Body of pancreas (tissue), 4 donors: ENCODE data around the gene PIKFYVE. TPM values are rescaled to one million over a fixed set of nuclear protein-coding genes. Genes with fewer than 3 reads are reported as not detected.

ENCODE experiments used
- ATAC-seq: fragments of 150-250 bp; one replicate; pipeline ENCODE4 v1.9.1; 2016
- DNase-seq, 4 donors: peaks; one replicate each; pipeline ENCODE4 v3.0.0-alpha.2; 2019
- H3K27ac ChIP-seq, 4 donors: fragments of 200-600 bp; sonication (generic); 1 replicate in 3 of 4; 2 replicates in 1 of 4; pipeline versions ENCODE4 v1.5.1 to v1.6.1; 2016 to 2019; ENCODE audit warnings: mild to moderate bottlenecking in 1 of 4, mixed read lengths in 1 of 4, moderate library complexity in 1 of 4
- H3K27me3 ChIP-seq, 2 donors: fragments of 200-600 bp; sonication (generic); one replicate each; pipeline ENCODE4 v1.6.0; 2016; ENCODE audit warnings: mild to moderate bottlenecking in 1 of 2
- H3K36me3 ChIP-seq, 2 donors: fragments of 200-600 bp; sonication (generic); replicated peaks in 1 of 2; 2 replicates each; pipeline ENCODE4 v1.5.1; 2016; ENCODE audit warnings: low read depth in 2 of 2; ENCODE audit not compliant: insufficient read depth in 1 of 2
- H3K4me1 ChIP-seq: fragments of 200-600 bp; sonication (generic); one replicate; pipeline ENCODE4 v1.6.0; 2016
- H3K4me3 ChIP-seq, 2 donors: fragments of 200-600 bp; sonication (generic); 1 replicate in 1 of 2; 2 replicates in 1 of 2; pipeline ENCODE4 v1.5.1; 2016 to 2019
- H3K9me3 ChIP-seq, 3 donors: fragments of 200-600 bp; sonication (generic); 1 replicate in 2 of 3; 2 replicates in 1 of 3; pipeline ENCODE4 v1.5.1; 2016
- CTCF ChIP-seq, 7 experiments: fragments of 450-650 bp in 4 of 7; fragments of 200-600 bp in 3 of 7; sonication (generic) in 3 of 7; IDR thresholded peaks; one replicate each; pipeline ENCODE4 v1.5.1; 2016 to 2019; ENCODE audit warnings: antibody characterized with exemption in 7 of 7
- POLR2A ChIP-seq, 3 donors: fragments of 450-650 bp; IDR thresholded peaks; one replicate each; pipeline ENCODE4 v1.6.1; 2016; ENCODE audit warnings: antibody characterized with exemption in 3 of 3, mild to moderate bottlenecking in 2 of 3
- WGBS, 2 donors: methylation state at CpG; one replicate each; pipeline ENCODE4 v1.1.5; 2017; 5-methylcytosine and 5-hydroxymethylcytosine counted together
- intact Hi-C: fragments of 100-400 bp; cut with DNase I; formaldehyde crosslinking; loops from one replicate; pipeline ENCODE4 v1.15.1; 2023
- total RNA-seq, 2 donors: library from RNA; depleted of rRNA; stranded (reverse); fragments of >200 nt; gene quantifications; one replicate each; pipeline ENCODE4 v1.1.0, GENCODE V29; 2016

The PIKFYVE gene
- total RNA-seq, 2 donors from 2014 or later: 23.9 to 27.7 TPM

- Histone ChIP-seq H3K4me1 (peaks cover 5% of the 10 kb centered on the region), H3K27ac (no peak overlapping the region), H3K36me3 (peaks cover 0 to 16% of the 10 kb centered on the region in 2 donors), H3K9me3 (no peaks in the 10 kb centered on the region), H3K4me3 (no peak overlapping the region), H3K27me3 (no peaks in the 10 kb centered on the region)
- DNase-seq: no peak
- 94 to 95% methylated on average over 9 of the region's 9 CpGs for WGBS, 2 donors
- TF ChIP-seq POLR2A (IDR thresholded peaks at IDR 0.05) (no peak), CTCF (IDR thresholded peaks at IDR 0.05) (no peak)
- ATAC-seq: no peak
- intact Hi-C loops: no loop called here
These were observed 26.1 kb upstream of the PIKFYVE start for GRCh38 chr2:208239770-208240493.

- peaks cover 0 to 17% of the 10 kb centered on the region in 2 donors for H3K36me3 ChIP-seq
- intact Hi-C loops: no loop called here
- no peak overlapping the region for H3K4me3 ChIP-seq
- ATAC-seq: no peak
- no peaks in the 10 kb centered on the region for H3K27me3 ChIP-seq
- no peaks in the 10 kb centered on the region for H3K9me3 ChIP-seq
- H3K27ac ChIP-seq: no peak overlapping the region
- DNase-seq: no peak
- H3K4me1 ChIP-seq: peaks cover 5% of the 10 kb centered on the region
- no peak for TF ChIP-seq CTCF (IDR thresholded peaks at IDR 0.05)
- no peak for TF ChIP-seq POLR2A (IDR thresholded peaks at IDR 0.05)
- WGBS, 2 donors: 77 to 81% methylated on average over 3 of the region's 3 CpGs
These were observed 25.3 kb upstream of the PIKFYVE start for GRCh38 chr2:208240619-208241209.

DNA sequence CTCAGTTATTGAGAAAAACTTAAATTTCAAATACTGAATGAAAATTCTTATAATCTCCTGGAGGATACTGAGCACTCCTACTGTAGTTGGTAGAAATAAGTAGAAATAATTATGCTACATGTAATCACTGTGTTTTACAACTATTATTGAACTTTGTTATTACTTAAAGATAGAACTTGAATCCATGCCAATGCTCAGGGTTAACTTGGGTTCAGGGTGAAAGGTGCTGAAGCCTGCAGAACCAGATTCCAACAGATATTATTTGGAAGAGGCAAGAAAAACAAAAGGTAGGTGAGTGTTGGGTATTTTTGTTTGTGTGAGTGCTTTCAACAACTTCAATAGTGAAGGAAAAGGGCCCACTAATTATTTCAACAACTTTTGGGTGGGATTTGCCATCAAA, 21.6 kb upstream of the PIKFYVE start:
- no peaks in the 10 kb centered on the region for H3K27me3 ChIP-seq
- peaks cover 5% of the 10 kb centered on the region for H3K4me1 ChIP-seq
- DNase-seq: no peak
- no peak overlapping the region for H3K4me3 ChIP-seq
- no peak overlapping the region for H3K27ac ChIP-seq
- H3K36me3 ChIP-seq: peaks cover 0 to 9% of the 10 kb centered on the region in 2 donors
- ATAC-seq: no peak
- intact Hi-C loops: no loop called here
- TF ChIP-seq CTCF (IDR thresholded peaks at IDR 0.05): no peak
- no peak for TF ChIP-seq POLR2A (IDR thresholded peaks at IDR 0.05)
- no peaks in the 10 kb centered on the region for H3K9me3 ChIP-seq

GRCh38 chr2:208245746-208246145, 20.3 kb upstream of the PIKFYVE start:
- TF ChIP-seq POLR2A (IDR thresholded peaks at IDR 0.05) (no peak), CTCF (IDR thresholded peaks at IDR 0.05) (no peak)
- ATAC-seq: no peak
- H3K27ac ChIP-seq: no peak overlapping the region
- no peak for DNase-seq
- WGBS, 2 donors: 94 to 96% methylated on average over 3 of the region's 3 CpGs
- peaks cover 0 to 5% of the 10 kb centered on the region in 2 donors for H3K36me3 ChIP-seq
- H3K9me3 ChIP-seq: no peaks in the 10 kb centered on the region
- H3K27me3 ChIP-seq: no peaks in the 10 kb centered on the region
- H3K4me3 ChIP-seq: no peak overlapping the region
- peaks cover 5% of the 10 kb centered on the region for H3K4me1 ChIP-seq
- intact Hi-C loops: no loop called here

DNA sequence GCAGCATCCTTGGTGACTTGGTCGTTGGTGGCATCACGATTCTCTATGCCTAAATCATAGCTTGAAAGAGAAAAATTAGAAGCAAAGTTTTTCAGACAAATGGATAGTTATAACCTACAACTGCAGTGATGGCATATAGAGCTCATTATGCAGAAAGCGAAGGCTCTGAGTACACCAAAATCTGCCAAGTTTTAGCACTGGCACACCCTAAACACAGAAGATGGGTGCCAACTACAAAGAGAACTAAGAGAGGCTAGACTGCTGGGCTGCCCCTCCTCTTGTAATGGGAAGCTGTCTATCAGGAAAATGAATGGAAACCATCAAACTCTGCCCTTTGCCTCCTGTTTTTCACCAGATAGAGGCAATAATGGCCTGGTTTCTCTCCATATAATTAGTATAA, 17.5 kb upstream of the PIKFYVE start:
- Histone ChIP-seq H3K27ac (no peak overlapping the region), H3K9me3 (no peaks in the 10 kb centered on the region), H3K4me3 (no peak overlapping the region), H3K36me3 (peaks cover 0 to 7% of the 10 kb centered on the region in 2 donors), H3K4me1 (peaks cover 20% of the 10 kb centered on the region), H3K27me3 (no peaks in the 10 kb centered on the region)
- DNase-seq (no peak), ATAC-seq (no peak)
- TF ChIP-seq CTCF (IDR thresholded peaks at IDR 0.05) (no peak), POLR2A (IDR thresholded peaks at IDR 0.05) (no peak)
- intact Hi-C loops: no loop called here
- 89 to 96% methylated on average over 3 of the region's 3 CpGs for WGBS, 2 donors
